GM19025 (cell line): ENCODE measurements around the gene TMEM184A.
"Not testable (repeated sequence)": the region's sequence is repeated elsewhere in the genome, so short reads cannot be mapped to it uniquely, and the experiment has no call there.

Experiments used
- ATAC-seq: cut with Tn5 transposase; IDR thresholded peaks from one replicate; pipeline ENCODE4 v1.9.1; 2021; ENCODE audit warnings: mild to moderate bottlenecking, low read depth, moderate library complexity; ENCODE audit not compliant: unreplicated experiment

TMEM184A gene

DNA sequence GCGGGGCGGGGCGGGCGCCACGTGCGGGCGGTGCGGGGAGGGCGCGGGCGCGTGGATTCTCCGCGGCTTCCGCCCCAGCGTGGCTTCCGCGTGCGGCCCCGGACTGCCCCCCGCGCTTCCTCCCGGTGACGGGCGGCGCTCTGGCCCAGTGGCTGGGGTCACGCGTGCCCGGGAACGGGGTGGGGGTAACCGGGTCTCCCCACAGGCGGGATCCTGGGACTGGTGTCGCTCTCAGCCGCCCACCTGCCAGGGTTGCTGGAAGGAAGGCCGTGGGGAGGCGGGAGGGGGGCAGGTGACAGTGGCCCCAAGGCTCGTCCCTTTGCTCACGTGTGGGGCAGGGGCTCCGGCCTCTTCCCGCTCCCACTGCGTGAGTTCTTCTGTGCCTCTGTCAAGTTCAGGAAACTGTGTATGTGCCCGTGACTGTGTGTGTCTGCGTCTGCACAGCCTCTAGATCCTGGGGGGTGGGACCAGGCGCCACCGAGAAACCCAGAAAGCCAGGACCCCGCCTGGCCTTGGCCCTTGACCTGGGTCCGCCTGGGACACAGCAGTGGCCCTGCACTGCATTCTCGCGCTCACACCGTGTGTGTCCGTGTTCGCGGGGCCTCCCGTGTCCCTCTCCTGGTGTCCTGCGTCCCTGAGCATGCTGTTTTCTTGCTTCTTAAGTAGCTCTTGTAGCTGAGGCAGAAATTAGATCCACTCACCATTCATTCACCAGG is 24.6 kb downstream of the TMEM184A start:
- ATAC-seq, result peak; percentile 27

DNA sequence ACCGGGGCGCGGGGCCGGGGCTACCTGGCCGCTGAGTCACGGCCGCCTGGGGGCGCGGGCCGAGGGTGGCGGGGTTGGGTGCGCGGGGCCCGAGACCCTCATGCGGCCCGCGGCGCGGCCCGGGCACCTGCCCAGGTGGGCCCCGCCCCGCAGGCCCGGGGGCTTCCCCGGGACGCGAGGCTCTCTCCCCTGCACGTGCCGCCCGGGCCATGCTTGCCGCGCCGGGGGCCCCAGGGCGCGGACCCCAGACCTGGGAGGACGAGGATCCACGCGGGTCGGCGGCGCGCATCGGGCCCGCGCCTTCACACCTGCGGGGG is 25.1 kb downstream of the TMEM184A start:
- ATAC-seq, result peak; percentile 23

DNA sequence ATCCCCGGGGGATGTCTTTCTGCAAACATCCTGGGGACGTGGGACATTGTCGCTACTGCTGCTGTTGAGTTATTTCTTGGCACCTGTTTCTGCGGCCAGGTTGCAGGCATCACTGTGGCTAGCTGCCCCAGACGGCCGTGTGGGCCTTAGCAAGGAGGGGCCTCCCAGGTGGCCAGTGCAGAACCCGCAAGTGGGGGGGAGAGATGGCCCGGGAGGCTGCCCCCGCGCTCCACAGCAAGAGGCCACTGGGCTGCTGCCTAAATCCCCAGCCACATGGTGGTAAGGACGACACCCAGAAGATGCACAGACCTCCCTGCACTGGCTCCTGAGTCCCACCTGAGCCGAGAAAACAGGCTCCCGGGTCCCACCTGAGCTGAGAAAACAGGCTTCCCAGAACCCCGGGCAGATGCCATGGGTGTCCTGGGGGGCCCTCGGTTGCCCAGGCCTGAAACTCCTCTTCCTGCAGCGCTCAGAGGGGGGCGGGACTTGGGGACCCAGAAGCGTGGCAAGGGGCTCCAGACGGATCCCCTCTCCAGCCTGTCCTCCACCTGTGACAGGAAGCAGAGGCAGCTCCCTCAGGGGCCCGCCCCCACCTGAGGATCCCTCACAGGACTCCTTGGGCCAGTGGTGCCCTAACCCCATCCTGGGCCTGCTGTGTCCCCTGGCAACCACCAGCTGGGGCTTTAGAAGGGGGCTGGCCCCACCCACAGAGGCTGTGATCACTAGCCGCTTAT is 26.5 kb downstream of the TMEM184A start:
- ATAC-seq, result no peak

DNA sequence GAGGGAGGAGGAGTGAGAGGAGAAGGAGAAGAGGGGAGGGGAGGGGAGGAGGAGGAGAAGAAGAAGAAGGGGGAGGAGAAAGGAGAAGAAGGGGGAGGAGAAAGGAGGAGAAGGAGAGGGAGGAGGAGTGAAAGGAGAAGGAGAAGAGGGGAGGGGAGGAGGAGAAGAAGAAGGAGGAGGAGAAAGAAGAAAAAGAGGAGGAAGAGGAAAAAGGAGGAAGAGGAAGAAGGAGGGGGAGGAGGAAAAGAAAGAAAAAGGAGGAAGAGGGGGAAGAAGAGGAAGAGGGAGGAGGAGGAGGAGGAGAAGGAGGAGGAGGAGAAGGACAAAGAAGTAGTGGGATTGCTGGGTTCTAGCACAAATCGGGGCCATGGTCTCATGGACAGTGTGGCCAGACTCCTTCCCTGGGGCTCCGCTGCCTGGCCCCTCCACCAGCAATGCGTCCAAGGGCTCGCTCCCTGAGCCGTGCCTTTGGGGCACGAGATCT is 29.7 kb downstream of the TMEM184A start:
- ATAC-seq, result no peak

DNA sequence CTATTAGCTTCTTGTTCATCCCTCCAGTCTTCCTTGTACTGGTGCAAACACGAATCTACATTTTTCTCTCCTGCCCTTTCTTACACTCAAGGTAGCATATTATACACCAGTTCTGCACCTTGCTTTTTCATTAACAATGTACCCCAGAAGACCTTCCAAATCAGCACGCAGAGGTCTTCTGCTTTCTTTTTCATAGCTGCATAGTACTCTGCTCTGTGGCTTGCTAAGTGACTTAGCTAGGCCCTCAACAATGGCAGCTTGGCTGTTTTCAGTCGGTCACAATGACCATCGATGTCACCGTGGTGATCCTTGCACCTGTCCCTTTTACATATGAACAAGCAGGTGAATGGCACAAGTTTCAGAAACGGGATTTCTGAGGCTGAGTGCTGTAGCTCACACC is 30.6 kb downstream of the TMEM184A start:
- ATAC-seq, result no peak

DNA sequence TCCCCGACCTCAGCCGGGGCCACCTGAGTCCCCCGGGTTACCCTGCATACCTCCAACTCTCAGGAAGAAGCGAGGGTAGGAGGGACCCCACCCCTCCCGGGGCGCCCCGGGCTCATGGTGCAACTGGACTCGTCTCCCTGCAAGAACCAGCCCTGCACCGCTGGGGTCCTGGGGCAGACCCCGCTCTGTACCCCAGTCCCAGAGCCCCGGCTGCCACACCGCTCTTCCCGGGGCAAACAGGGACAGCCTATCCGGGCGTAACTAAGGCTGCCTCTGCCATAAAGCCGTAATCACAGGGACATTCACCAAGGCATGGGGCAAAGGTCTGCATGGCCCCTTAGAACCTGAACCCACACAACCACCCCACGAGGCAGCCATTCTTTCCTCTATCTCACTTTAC is 32.2 kb downstream of the TMEM184A start:
- ATAC-seq, result no peak

DNA sequence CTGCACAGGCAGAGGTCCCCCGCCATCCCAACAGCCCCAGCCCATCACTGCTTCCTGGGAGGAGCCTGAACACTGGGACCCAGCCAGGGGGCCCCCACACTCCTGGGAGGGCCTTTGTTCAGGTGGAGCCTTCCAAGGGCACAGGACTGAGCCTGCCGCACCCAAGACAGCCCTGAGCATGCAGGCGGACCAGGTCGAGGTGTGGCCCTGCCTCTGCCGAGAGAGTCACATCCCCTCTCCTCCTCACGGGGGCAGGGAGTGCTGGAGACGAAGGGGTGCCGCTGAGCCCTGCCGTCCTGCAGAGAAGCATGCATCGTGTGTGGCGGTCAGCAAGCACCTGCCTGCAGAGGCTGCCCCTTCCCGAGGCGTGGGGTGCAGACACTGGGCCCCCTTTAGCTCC is 32.8 kb downstream of the TMEM184A start:
- no peak for ATAC-seq

DNA sequence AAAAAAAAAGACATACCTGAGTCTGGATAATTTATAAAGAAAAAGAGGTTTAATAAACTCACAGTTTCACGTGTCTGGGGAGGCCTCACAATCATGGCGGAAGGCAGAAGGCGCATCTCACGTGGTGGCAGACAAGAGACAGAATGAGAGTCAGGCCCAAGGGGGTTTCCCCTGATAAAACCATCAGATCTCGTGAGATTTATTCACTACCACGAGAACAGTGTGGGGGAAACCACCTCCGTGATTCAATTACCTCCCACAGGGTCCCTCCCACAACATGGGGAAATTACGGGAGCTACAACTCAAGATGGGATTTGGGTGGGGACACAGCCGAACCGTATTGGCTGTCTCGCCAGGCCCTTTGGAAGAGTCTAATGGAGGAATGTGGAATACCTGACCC is 34.5 kb downstream of the TMEM184A start:
- no peak for ATAC-seq

DNA sequence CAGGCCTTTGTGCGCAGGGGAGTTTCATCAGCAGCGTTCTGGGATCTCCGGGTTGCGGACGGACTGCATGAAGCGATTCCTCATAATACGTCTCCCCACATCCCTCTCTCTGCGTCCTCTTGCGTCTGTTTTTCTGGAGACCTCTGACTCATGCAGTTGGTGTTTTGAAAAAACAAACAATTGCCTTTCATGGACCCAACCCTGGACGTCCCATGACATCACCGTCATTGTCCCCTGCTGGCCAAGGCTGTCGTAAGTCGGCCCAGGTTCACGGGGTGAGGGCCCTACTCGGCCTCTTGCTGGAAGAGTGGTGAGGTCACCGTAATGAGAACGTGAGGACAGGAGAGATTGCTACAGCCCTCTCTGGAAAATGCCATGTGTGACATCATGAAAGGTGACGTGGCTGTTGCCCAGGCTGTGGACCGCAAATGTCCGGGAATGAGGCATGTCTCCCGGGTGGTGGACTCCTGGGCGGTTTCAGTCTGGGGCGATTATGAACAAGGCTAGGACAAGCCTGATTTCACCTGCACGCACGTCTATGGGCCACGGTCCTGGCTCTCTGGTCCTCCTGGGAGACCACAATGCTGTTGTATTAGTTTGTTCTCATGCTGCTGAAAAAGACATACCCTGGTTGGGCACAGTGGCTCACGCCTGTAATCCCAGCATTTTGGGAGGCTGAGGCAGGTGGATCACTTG is 35.3 kb downstream of the TMEM184A start:
- ATAC-seq, result no peak

DNA sequence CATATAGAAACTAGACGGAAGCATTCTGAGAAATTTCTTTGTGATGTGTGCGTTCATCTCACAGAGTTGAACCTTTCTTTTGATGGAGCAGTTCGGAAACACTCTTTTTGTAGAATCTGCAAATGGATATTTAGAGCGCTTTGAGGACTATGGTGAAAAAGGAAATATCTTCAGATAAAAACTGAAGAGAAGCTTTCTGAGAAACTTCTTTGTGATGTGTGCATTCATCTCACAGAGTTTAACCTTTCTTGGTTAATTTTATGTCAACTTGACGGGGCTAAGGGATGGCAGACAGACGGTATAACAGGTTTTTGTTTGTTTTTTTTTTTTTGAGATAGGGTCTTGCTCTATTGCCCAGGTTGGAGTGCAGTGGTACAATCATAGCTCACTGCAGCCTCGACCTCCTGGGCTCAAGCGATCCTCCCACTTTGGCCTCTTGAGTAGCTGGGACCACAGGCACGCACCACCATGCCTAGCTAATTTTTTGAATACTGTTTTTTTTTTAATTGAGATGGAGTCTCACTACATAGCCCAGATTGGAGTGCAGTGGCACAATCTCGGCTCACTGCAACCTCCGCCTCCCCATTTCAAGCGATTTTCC is 36.6 kb downstream of the TMEM184A start:
- not testable (repeated sequence) for ATAC-seq

DNA sequence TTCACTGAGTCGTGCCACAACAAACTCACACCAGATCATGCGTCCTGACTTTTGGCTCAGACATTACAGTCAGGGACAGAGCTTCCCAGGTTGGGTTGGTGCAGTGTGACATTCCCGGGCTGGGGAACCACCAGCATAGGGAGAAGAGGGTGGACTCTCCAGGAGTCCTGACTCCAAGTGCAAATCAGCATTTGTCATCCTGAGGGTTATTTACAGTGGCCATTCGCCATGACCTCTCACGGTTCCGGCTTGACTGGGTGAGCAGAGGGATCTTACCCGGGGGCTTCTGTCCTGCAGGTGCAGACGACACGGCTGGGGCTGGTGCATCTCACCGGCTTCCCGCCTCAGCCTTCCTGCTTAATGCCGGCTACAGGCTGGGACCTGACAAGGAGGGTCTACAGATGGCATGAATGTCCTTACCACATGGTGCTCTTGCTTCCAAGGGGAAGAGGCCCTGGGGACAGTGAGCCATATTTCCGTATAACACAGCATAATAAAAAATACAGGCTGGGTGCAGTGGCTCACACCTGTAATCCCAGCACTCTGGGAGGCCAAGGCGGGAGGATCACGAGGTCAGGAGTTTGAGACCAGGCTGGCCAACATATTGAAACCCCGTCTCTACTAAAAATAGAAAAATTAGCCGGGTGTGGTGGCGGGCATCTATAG is 39.3 kb downstream of the TMEM184A start:
- no peak for ATAC-seq

DNA sequence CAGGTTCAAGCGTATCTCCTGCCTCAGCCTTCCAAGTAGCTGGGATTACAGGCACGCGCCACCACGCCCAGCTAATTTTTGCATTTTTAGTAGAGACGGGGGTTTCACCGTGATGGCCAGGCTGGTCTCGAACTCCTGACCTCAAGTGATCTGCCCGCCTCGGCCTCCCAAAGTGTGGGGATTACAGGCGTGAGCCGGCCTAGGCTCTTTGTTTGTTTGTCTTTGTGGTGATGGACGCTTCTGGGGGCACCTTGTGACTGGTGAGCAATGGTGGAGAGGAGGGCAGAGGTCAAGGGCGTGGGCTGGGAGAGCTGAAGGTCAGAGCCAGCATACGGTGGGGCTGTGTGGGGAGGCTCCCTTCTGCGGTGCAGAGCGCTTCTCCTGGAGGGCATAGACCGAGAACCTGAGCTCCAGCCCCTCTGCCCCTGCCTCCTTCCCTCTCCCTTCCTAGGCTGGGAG is 40.5 kb downstream of the TMEM184A start:
- not testable (repeated sequence) for ATAC-seq

DNA sequence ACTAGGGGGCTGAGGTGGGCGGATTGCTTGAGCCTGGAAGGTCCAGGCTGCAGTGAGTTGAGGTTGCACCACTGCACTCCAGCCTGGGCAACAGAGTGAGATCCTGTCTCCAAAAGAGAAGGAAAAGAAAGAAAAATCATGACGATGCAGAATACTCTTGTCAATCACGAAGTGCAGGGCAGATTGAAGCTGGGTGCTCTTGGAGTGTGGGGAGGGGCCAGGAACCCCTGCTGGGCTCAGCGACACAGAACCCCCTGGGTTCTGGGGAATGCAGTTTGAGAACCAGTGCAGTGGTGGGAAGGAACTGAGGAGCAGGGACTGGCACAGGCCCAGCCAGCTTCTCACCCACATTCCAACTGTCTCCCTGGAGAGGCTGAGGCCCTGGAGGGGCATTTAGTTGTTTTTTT is 41.0 kb downstream of the TMEM184A start:
- ATAC-seq, result no peak

DNA sequence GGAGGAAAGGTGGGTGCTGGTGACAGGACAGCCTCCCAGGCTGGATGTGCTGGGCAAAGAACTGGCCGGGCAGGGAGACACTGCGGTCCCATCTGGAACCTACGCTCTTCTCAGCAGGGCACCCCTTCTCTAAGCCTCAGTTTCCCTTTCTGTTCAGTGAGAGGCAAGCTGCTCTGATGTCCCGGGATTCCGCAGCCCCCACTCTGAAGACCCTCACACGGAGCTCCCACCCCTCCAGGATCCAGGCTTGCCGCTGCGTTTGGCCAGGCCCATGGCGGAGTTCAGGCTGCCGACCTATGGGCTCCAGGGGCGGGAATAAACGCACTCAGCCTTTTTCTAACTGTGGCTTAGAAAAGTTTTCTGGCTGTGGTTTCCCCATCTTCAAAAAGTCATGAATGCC is 41.6 kb downstream of the TMEM184A start:
- ATAC-seq, result no peak

DNA sequence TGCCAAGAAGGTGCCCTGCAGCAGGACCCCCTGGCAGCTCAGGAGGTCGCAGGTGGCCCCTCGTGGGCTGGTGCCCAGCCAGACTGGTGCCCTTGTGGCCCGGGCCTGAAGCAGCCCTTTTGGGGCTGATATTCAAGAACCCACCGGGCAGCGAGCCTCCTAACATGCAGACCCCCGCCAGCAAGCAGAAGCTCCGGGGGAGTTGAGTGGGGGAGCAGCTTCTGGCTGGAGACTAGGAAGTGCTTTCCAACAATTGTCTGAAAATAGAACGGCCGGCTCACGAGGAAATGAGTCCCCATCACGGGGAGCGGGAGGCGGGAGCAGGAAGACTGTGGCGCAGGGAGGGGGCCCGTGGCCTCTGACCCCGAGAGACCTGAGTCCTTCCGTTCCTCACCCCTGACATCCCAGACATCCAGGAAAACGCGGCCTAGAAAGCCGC is 42.3 kb downstream of the TMEM184A start:
- ATAC-seq, result no peak

DNA sequence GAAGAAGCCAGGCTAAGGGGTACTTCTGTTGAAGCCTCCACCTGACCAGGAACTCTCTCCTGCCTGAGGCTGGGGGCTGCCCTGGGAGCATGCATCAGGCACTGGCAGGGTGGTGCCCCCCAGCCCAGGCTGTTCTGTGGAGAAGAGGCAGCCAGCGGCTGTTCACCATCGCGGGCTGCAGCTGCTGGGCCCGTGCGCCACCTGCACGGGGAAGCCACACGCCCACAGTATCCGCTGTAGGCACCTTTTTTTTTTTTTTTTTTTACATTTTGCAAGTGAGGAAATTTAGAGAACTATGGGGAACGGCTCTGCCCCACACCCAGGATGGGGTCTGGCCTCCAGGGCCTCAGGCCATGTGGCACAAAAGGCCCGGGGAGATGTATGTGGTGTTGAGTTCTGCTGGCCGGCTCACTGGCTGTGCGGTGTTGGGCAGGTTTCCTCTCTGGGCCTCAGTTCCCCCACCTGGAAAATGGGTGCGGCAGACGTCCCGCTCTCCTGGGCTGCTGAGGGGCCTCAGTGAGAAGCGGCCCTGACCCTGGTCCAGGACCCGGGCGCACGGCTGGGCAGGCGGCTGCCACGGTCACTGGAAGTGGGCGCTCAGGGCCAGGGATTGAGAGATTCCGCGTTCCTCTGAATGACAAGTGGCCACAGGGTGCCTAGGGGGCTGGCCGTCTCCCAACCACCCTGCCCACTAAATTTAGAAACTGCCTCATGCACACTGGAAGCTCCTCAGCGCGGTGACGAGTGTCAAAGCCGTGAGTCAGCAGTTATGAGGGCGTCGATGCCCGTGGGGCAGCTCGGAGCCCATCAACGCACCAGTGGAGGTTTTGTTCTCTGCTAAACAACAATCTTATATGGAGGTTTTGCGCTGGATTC is 43.0 kb downstream of the TMEM184A start:
- ATAC-seq, result no peak

DNA sequence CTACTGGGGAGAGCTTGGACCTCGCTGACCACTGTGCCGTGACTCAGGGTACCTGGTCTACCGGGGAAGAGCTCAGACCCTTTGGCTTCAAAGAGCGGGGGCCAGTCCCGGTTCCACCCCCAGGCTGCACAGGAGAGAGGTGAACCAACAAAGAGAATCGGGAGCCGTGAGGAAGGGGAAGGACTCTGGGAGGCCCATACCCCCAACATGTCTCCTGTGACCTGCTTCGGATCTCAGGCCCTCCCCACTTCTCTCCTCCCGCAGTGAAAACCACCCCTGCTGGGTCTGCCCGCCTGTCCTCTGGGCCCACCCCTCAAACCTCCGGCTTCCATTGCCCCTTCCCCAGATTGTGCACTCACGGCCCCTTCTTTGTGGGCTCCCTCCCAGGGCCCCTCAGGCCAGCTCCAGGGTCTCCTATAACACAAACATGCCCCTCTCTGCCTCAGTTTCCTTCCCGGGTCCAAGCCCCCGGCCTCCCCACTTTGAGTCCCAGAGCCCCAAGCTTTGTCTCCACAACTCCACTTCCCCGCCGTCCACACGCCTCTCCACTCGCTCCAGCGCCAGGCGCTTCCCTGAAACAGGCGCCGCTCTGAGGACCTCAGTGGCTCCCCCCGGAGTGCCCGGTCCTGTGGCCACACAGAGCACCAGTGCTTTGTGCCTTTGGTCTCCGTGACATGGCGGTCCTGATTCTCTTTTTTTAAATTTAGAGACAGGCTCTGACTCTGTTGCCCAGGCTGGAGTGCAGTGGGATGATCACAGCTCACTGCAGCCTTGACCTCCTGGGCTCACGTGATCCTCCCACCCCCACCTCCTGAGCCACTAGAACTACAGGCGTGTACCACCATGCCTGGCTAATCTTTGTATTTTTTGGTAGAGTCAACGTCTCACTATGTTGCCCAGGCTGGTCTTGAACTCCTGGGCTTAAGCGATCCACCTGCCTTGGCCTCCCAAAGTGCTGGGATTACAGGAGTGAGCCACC is 44.3 kb downstream of the TMEM184A start:
- no peak for ATAC-seq

DNA sequence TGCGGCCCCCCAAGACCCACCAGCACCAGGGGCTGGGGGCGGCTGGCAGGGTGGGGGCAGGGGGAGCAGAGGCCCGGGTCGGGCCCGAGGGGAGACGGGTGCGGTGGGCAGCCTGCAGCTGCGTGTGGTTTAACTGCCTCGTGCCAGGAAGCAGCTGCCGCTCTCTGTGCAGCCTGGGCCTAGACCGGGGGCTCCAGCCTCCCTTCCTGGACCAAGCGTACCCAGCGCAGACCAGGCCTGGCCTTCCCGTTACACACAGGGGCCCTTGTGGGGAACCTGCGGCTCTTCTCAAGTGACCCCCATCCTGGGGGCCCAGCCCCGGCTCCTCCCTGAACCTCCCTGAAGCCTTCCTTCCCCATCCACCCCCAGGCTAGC is 45.2 kb downstream of the TMEM184A start:
- ATAC-seq, result no peak
